Osteocyte (in vitro differentiated cells): ENCODE measurements around the gene TBL1X. TPM values are rescaled to one million over a fixed set of nuclear protein-coding genes. Genes with fewer than 3 reads are reported as not detected.

Experiments
- DNase-seq: peaks from one replicate; pipeline ENCODE4 v3.0.0; 2021; ENCODE audit warnings: mixed read lengths; ENCODE audit not compliant: unreplicated experiment; ENCODE audit errors: extremely low spot score
- H3K27ac Mint-ChIP-seq: one replicate; pipeline ENCODE4 v1.8.0; 2021; ENCODE audit warnings: mild to moderate bottlenecking, mixed read lengths; ENCODE audit not compliant: unreplicated experiment
- H3K27me3 Mint-ChIP-seq: one replicate; pipeline ENCODE4 v1.8.0; 2021; ENCODE audit warnings: mixed read lengths; ENCODE audit not compliant: unreplicated experiment
- H3K36me3 Mint-ChIP-seq: one replicate; pipeline ENCODE4 v1.8.0; 2021; ENCODE audit warnings: mixed read lengths; ENCODE audit not compliant: unreplicated experiment
- H3K4me1 Mint-ChIP-seq: one replicate; pipeline ENCODE4 v1.8.0; 2021; ENCODE audit warnings: mixed read lengths; ENCODE audit not compliant: unreplicated experiment
- H3K4me3 Mint-ChIP-seq: one replicate; pipeline ENCODE4 v1.8.0; 2021; ENCODE audit warnings: mild to moderate bottlenecking, moderate library complexity, mixed read lengths; ENCODE audit not compliant: unreplicated experiment
- H3K9me3 Mint-ChIP-seq: one replicate; pipeline ENCODE4 v1.8.0; 2021; ENCODE audit warnings: mixed read lengths; ENCODE audit not compliant: unreplicated experiment
- CTCF ChIP-seq: fragments of 200-600 bp; sonication (generic); IDR thresholded peaks from 2 replicates; pipeline ENCODE4 v1.5.0; 2021; ENCODE audit warnings: antibody characterized with exemption, mild to moderate bottlenecking, moderate library complexity
- total RNA-seq: library from RNA; stranded (reverse); gene quantifications from 2 replicates; pipeline ENCODE4 v1.2.1, GENCODE V29; 2021

TBL1X gene
- total RNA-seq, 1 donor from 2014 or later = 35.3 TPM

GRCh38 chrX:9576059-9576458 is 111.2 kb downstream of the TBL1X start:
- no peaks in the 10 kb centered on the region for H3K36me3 Mint-ChIP-seq
- H3K27ac Mint-ChIP-seq = no peak overlapping the region
- peaks cover 7% of the 10 kb centered on the region for H3K9me3 Mint-ChIP-seq
- H3K4me3 Mint-ChIP-seq = no peak overlapping the region
- no peaks in the 10 kb centered on the region for H3K27me3 Mint-ChIP-seq
- peaks cover 7% of the 10 kb centered on the region for H3K4me1 Mint-ChIP-seq
- no peak for DNase-seq
- no peak for TF ChIP-seq CTCF

GRCh38 chrX:9577555-9577954 is 112.7 kb downstream of the TBL1X start:
- Mint-ChIP-seq H3K27me3 (no peaks in the 10 kb centered on the region), H3K4me3 (no peak overlapping the region), H3K9me3 (peaks cover 2% of the 10 kb centered on the region), H3K36me3 (no peaks in the 10 kb centered on the region), H3K4me1 (peaks cover 17% of the 10 kb centered on the region), H3K27ac (no peak overlapping the region)
- no peak for TF ChIP-seq CTCF
- DNase-seq = no peak

- DNase-seq = no peak
- Mint-ChIP-seq H3K36me3 (no peaks in the 10 kb centered on the region), H3K9me3 (no peaks in the 10 kb centered on the region), H3K27ac (no peak overlapping the region), H3K4me1 (peaks cover 21% of the 10 kb centered on the region), H3K4me3 (no peak overlapping the region), H3K27me3 (no peaks in the 10 kb centered on the region)
- no peak for TF ChIP-seq CTCF
Measured at GRCh38 chrX:9578083-9578779, 113.4 kb downstream of the TBL1X start.

GRCh38 chrX:9581771-9582385 is 117.0 kb downstream of the TBL1X start:
- Mint-ChIP-seq H3K4me3 (no peak overlapping the region), H3K9me3 (peaks cover 21% of the 10 kb centered on the region), H3K27me3 (no peaks in the 10 kb centered on the region), H3K27ac (no peak overlapping the region), H3K36me3 (no peaks in the 10 kb centered on the region), H3K4me1 (peaks cover 18% of the 10 kb centered on the region)
- DNase-seq = no peak
- no peak for TF ChIP-seq CTCF

- H3K36me3 Mint-ChIP-seq = no peaks in the 10 kb centered on the region
- no peaks in the 10 kb centered on the region for H3K27me3 Mint-ChIP-seq
- no peak for DNase-seq
- peaks cover 21% of the 10 kb centered on the region for H3K9me3 Mint-ChIP-seq
- no peak overlapping the region for H3K4me3 Mint-ChIP-seq
- peaks cover 21% of the 10 kb centered on the region for H3K4me1 Mint-ChIP-seq
- H3K27ac Mint-ChIP-seq = no peak overlapping the region
- TF ChIP-seq CTCF = no peak
Measured at GRCh38 chrX:9582956-9583355, 118.1 kb downstream of the TBL1X start.
